ENCODE measurements around the gene CANT1. TPM values are rescaled to one million over a fixed set of nuclear protein-coding genes. Genes with fewer than 3 reads are reported as not detected.

Gene CANT1
- total RNA-seq, 1 donor, result 49.2 TPM

DNA sequence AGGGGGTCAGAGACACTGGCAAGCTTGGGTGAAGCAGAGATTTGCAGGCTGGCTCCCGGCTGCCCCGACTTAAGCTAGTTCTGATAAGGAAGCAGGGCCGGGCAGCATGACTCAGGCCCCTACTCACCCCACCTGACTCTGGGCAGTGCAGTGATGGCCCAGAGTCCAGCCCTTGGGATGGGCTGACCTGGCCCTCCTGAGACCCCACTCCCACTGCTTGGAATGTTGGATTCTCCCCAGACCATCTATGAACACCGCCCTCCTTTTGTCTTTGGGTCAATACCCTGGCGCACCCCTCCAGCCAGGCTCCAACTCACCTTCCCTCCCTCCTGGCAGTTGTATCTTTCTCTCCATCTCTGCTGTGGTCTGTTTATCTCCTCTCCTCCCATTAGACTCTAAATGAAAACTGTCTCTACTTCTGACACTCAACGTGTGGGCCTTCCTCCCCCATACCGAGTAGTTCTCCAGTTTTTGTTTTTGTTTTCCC, 50.9 kb downstream of the CANT1 start:
- H3K79me2 ChIP-seq (ENCODE audit: insufficient read depth, low read length), result no peaks in the 10 kb centered on the region
- no peaks in the 10 kb centered on the region for H3K9me3 ChIP-seq (ENCODE audit: low read depth, low read length)
- no peak overlapping the region for H2AFZ ChIP-seq (ENCODE audit: low read length)
- H3K4me2 ChIP-seq (ENCODE audit: insufficient read depth, low read length), result no peak overlapping the region
- DNase-seq (ENCODE audit: insufficient read length, low spot score, missing footprints), result peak; percentile 91
- no peak overlapping the region for H3K4me3 ChIP-seq (ENCODE audit: insufficient read depth, low read length)
- H3K27ac ChIP-seq (ENCODE audit: low read depth, low read length), result no peak overlapping the region
- no peaks in the 10 kb centered on the region for H3K27me3 ChIP-seq (ENCODE audit: insufficient read depth, low read length)
- TF ChIP-seq, protein P1, sequence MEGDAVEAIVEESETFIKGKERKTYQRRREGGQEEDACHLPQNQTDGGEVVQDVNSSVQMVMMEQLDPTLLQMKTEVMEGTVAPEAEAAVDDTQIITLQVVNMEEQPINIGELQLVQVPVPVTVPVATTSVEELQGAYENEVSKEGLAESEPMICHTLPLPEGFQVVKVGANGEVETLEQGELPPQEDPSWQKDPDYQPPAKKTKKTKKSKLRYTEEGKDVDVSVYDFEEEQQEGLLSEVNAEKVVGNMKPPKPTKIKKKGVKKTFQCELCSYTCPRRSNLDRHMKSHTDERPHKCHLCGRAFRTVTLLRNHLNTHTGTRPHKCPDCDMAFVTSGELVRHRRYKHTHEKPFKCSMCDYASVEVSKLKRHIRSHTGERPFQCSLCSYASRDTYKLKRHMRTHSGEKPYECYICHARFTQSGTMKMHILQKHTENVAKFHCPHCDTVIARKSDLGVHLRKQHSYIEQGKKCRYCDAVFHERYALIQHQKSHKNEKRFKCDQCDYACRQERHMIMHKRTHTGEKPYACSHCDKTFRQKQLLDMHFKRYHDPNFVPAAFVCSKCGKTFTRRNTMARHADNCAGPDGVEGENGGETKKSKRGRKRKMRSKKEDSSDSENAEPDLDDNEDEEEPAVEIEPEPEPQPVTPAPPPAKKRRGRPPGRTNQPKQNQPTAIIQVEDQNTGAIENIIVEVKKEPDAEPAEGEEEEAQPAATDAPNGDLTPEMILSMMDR (IDR thresholded peaks at IDR 0.05; ENCODE audit: extremely low read depth, low read depth, low read length), result no peak
- no peaks in the 10 kb centered on the region for H4K20me1 ChIP-seq (ENCODE audit: insufficient read depth, low read length)
- H3K36me3 ChIP-seq (ENCODE audit: insufficient read depth, low read length), result no peaks in the 10 kb centered on the region
- H3K4me1 ChIP-seq (ENCODE audit: insufficient read depth, low read length), result peaks cover 16% of the 10 kb centered on the region

DNA sequence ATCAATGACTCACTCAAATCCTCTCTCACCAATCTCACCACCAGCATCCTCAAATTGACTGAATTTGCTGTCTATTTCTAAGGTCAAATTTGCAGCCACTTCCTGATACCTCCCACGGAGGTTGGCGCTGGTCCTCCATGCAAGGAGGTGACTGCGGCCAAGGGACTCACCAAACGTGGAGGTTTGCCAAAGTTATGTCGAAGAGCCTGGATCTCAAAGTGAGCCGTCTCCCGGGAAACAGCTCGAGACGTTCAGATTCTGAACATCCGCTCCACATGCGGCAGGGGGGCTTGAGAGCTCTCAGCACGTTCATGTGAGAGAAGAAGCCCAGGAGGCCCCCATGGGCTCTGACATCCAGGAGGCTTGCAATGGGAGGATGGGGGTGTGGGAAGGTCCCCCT, 52.4 kb downstream of the CANT1 start:
- no peak overlapping the region for H3K4me2 ChIP-seq (ENCODE audit: insufficient read depth, low read length)
- no peak overlapping the region for H2AFZ ChIP-seq (ENCODE audit: low read length)

DNA sequence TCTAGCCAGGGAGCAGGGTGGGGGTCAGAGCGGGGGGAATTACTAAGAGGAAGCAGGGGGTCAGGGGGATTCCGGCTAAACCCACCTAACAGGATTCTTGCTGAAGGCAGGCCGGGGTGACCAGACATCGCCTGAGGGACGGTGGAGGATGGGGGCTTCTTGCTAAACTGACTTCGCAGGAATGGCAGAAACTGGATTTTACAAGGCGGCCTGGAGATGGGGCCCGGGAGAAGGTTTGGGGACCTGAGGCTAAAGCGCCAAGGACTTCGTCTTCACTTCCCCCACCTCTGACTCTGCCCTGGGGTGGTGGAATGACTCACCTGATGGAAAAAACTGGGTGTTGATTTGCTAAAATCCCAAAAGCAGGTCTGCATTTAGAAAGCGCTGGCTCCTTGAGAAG, 53.3 kb downstream of the CANT1 start:
- Histone ChIP-seq H4K20me1 (ENCODE audit: insufficient read depth, low read length) (no peaks in the 10 kb centered on the region), H3K79me2 (ENCODE audit: insufficient read depth, low read length) (no peaks in the 10 kb centered on the region), H3K36me3 (ENCODE audit: insufficient read depth, low read length) (no peaks in the 10 kb centered on the region), H3K4me1 (ENCODE audit: insufficient read depth, low read length) (peaks cover 14% of the 10 kb centered on the region), H3K27me3 (ENCODE audit: insufficient read depth, low read length) (no peaks in the 10 kb centered on the region), H3K4me2 (ENCODE audit: insufficient read depth, low read length) (no peak overlapping the region), H3K4me3 (ENCODE audit: insufficient read depth, low read length) (no peak overlapping the region), H3K27ac (ENCODE audit: low read depth, low read length) (no peak overlapping the region), H3K9me3 (ENCODE audit: low read depth, low read length) (peaks cover under 1% of the 10 kb centered on the region), H2AFZ (ENCODE audit: low read length) (no peak overlapping the region)
- TF ChIP-seq, protein P1 (IDR thresholded peaks at IDR 0.05; ENCODE audit: extremely low read depth, low read depth, low read length), result no peak
- no peak for DNase-seq (ENCODE audit: insufficient read length, low spot score, missing footprints)

More for the DNA sequence above, 52.4 kb downstream of the CANT1 start:
- H3K36me3 ChIP-seq (ENCODE audit: insufficient read depth, low read length), result no peaks in the 10 kb centered on the region
- no peaks in the 10 kb centered on the region for H4K20me1 ChIP-seq (ENCODE audit: insufficient read depth, low read length)
- peaks cover 15% of the 10 kb centered on the region for H3K4me1 ChIP-seq (ENCODE audit: insufficient read depth, low read length)
- TF ChIP-seq, protein P1 (IDR thresholded peaks at IDR 0.05; ENCODE audit: extremely low read depth, low read depth, low read length), result no peak
- H3K9me3 ChIP-seq (ENCODE audit: low read depth, low read length), result no peaks in the 10 kb centered on the region
- peak; percentile 72 for DNase-seq (ENCODE audit: insufficient read length, low spot score, missing footprints)
- H3K4me3 ChIP-seq (ENCODE audit: insufficient read depth, low read length), result no peak overlapping the region
- no peaks in the 10 kb centered on the region for H3K27me3 ChIP-seq (ENCODE audit: insufficient read depth, low read length)
- no peak overlapping the region for H3K27ac ChIP-seq (ENCODE audit: low read depth, low read length)
- H3K79me2 ChIP-seq (ENCODE audit: insufficient read depth, low read length), result no peaks in the 10 kb centered on the region

DNA sequence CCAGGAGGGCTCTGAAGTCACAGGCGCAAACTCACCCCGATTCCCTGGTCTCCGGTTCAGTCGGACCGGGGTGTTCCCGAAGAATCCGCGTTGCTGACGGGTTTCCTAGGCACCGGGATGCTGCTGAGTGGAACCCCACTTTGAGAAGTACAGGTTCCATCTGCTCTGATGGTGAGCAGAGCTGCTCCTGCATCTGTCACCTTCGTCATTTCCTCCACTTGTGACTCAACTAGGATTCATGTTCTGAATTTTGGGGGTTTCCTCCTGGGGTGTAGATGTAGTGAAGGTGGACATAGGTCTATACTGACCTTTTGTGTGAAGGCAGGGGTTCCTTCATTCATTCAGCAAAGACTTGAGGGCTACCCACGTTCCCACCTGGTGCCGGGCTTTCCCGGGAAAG, 54.9 kb downstream of the CANT1 start:
- H2AFZ ChIP-seq (ENCODE audit: low read length), result no peak overlapping the region

More for the DNA sequence above, 54.9 kb downstream of the CANT1 start:
- H3K4me3 ChIP-seq (ENCODE audit: insufficient read depth, low read length), result no peak overlapping the region
- peak; percentile 61 for DNase-seq (ENCODE audit: insufficient read length, low spot score, missing footprints)
- peaks cover 10% of the 10 kb centered on the region for H3K9me3 ChIP-seq (ENCODE audit: low read depth, low read length)
- H3K27me3 ChIP-seq (ENCODE audit: insufficient read depth, low read length), result no peaks in the 10 kb centered on the region
- no peaks in the 10 kb centered on the region for H3K36me3 ChIP-seq (ENCODE audit: insufficient read depth, low read length)
- H3K79me2 ChIP-seq (ENCODE audit: insufficient read depth, low read length), result no peaks in the 10 kb centered on the region
- TF ChIP-seq, protein P1 (IDR thresholded peaks at IDR 0.05; ENCODE audit: extremely low read depth, low read depth, low read length), result no peak
- no peaks in the 10 kb centered on the region for H4K20me1 ChIP-seq (ENCODE audit: insufficient read depth, low read length)
- no peak overlapping the region for H3K4me2 ChIP-seq (ENCODE audit: insufficient read depth, low read length)
- peaks cover 14% of the 10 kb centered on the region for H3K4me1 ChIP-seq (ENCODE audit: insufficient read depth, low read length)
- no peak overlapping the region for H3K27ac ChIP-seq (ENCODE audit: low read depth, low read length)
